ENCODE measurements around the gene APOO. TPM values are rescaled to one million over a fixed set of nuclear protein-coding genes. Genes with fewer than 3 reads are reported as not detected.

Gene APOO
- total RNA-seq, 1 donor from 2014 or later: 81.0 TPM

GRCh38 chrX:23854945-23855344 lies 52.8 kb downstream of the APOO start:
- Histone ChIP-seq H3K27me3 (no peaks in the 10 kb centered on the region), H3K4me1 (no peaks in the 10 kb centered on the region), H3K4me3 (no peak overlapping the region), H3K4me2 (no peak overlapping the region), H3K9ac (no peak overlapping the region), H2AFZ (replicated peaks) (no peak overlapping the region), H3K36me3 (no peaks in the 10 kb centered on the region), H3K79me2 (ENCODE audit: low read depth) (no peaks in the 10 kb centered on the region), H3K9me3 (ENCODE audit: low read depth) (no peaks in the 10 kb centered on the region), H3K27ac (no peak overlapping the region), H4K20me1 (ENCODE audit: low read depth) (no peaks in the 10 kb centered on the region), H3F3A (ENCODE audit: low read depth) (no peaks in the 10 kb centered on the region)
- Mint-ChIP-seq H3K9me3 (no peaks in the 10 kb centered on the region), H3K36me3 (peaks cover 22% of the 10 kb centered on the region), H3K4me3 (no peak overlapping the region), H3K4me1 (no peaks in the 10 kb centered on the region), H3K27me3 (ENCODE audit: insufficient read depth, low read depth) (no peaks in the 10 kb centered on the region), H3K27ac (no peak overlapping the region)
- TF ChIP-seq EZH2phosphoT487 (IDR thresholded peaks at IDR 0.05): no peak
- TF ChIP-seq CTCF (IDR thresholded peaks at IDR 0.05): no peak
- TF ChIP-seq EZH2 (IDR thresholded peaks at IDR 0.05): no peak
- DNase-seq (ENCODE audit: low spot score): no peak

GRCh38 chrX:23854122-23854521 lies 53.6 kb downstream of the APOO start:
- Mint-ChIP-seq H3K4me1 (no peaks in the 10 kb centered on the region), H3K36me3 (peaks cover 26% of the 10 kb centered on the region), H3K9me3 (no peaks in the 10 kb centered on the region), H3K27me3 (ENCODE audit: insufficient read depth, low read depth) (no peaks in the 10 kb centered on the region), H3K27ac (no peak overlapping the region), H3K4me3 (no peak overlapping the region)
- H2AFZ ChIP-seq (replicated peaks): no peak overlapping the region
- H3K79me2 ChIP-seq (ENCODE audit: low read depth): no peaks in the 10 kb centered on the region
- no peaks in the 10 kb centered on the region for H3F3A ChIP-seq (ENCODE audit: low read depth)
- H3K27ac ChIP-seq: no peak overlapping the region
- no peak overlapping the region for H3K4me2 ChIP-seq
- no peaks in the 10 kb centered on the region for H3K36me3 ChIP-seq
- H3K4me3 ChIP-seq: no peak overlapping the region
- H3K9ac ChIP-seq: no peak overlapping the region
- no peaks in the 10 kb centered on the region for H3K27me3 ChIP-seq
- H4K20me1 ChIP-seq (ENCODE audit: low read depth): no peaks in the 10 kb centered on the region
- H3K9me3 ChIP-seq (ENCODE audit: low read depth): no peaks in the 10 kb centered on the region
- H3K4me1 ChIP-seq: no peaks in the 10 kb centered on the region
- TF ChIP-seq CTCF (IDR thresholded peaks at IDR 0.05) (no peak), EZH2 (IDR thresholded peaks at IDR 0.05) (no peak), EZH2phosphoT487 (IDR thresholded peaks at IDR 0.05) (no peak)
- DNase-seq (ENCODE audit: low spot score): no peak

GRCh38 chrX:23851544-23851943 lies 56.2 kb downstream of the APOO start:
- H3K4me3 Mint-ChIP-seq: no peak overlapping the region
- Histone ChIP-seq H4K20me1 (ENCODE audit: low read depth) (no peaks in the 10 kb centered on the region), H3K9ac (no peak overlapping the region), H3K79me2 (ENCODE audit: low read depth) (no peaks in the 10 kb centered on the region), H3K27ac (no peak overlapping the region), H3K27me3 (no peaks in the 10 kb centered on the region), H3K4me3 (no peak overlapping the region), H3K9me3 (ENCODE audit: low read depth) (no peaks in the 10 kb centered on the region), H3K4me2 (no peak overlapping the region), H3K36me3 (no peaks in the 10 kb centered on the region), H3K4me1 (no peaks in the 10 kb centered on the region), H3F3A (ENCODE audit: low read depth) (no peaks in the 10 kb centered on the region), H2AFZ (replicated peaks) (no peak overlapping the region)
- TF ChIP-seq EZH2phosphoT487 (IDR thresholded peaks at IDR 0.05) (no peak), CTCF (IDR thresholded peaks at IDR 0.05) (no peak), EZH2 (IDR thresholded peaks at IDR 0.05) (no peak)
- peaks cover 2% of the 10 kb centered on the region for H3K4me1 Mint-ChIP-seq
- peaks cover 27% of the 10 kb centered on the region for H3K36me3 Mint-ChIP-seq
- no peak overlapping the region for H3K27ac Mint-ChIP-seq
- no peaks in the 10 kb centered on the region for H3K27me3 Mint-ChIP-seq (ENCODE audit: insufficient read depth, low read depth)
- H3K9me3 Mint-ChIP-seq: no peaks in the 10 kb centered on the region
- DNase-seq (ENCODE audit: low spot score): no peak
